SK-N-MC (cell line): ENCODE data around the gene FGD5.

Experiments
- DNase-seq: peaks from one replicate; pipeline ENCODE4 v3.0.0-alpha.2; 2011; ENCODE audit warnings: low read depth, low spot score
- H3K27ac ChIP-seq: fragments of 200-600 bp; sonication (generic); 2 replicates; pipeline ENCODE4 v1.5.1; 2016; ENCODE audit warnings: mixed run types
- H3K36me3 ChIP-seq: fragments of 200-600 bp; sonication (generic); 2 replicates; pipeline ENCODE4 v1.6.1; 2017; ENCODE audit warnings: antibody characterized with exemption, low read length, mixed read lengths; ENCODE audit not compliant: insufficient read depth
- H3K4me3 ChIP-seq: fragments of 200-600 bp; sonication (generic); 2 replicates; pipeline ENCODE4 v1.5.1; 2016
- H3K9ac ChIP-seq: fragments of 200-600 bp; sonication (generic); 2 replicates; pipeline ENCODE4 v1.8.0; 2017; ENCODE audit warnings: mixed run types, mixed read lengths; ENCODE audit not compliant: insufficient read length
- H3K9me3 ChIP-seq: fragments of 200-600 bp; sonication (generic); 2 replicates; pipeline ENCODE4 v1.6.1; 2017; ENCODE audit warnings: low read depth, mild to moderate bottlenecking, antibody characterized with exemption, low read length, moderate library complexity, mixed read lengths
- EZH2 ChIP-seq: fragments of 200-600 bp; sonication (generic); IDR thresholded peaks from one replicate; pipeline ENCODE4 v1.6.1; 2017; ENCODE audit warnings: antibody characterized with exemption
- FOXP2 ChIP-seq: optimal IDR thresholded peaks from 2 replicates; pipeline ENCODE3; 2011; ENCODE audit warnings: mild to moderate bottlenecking, moderate library complexity; ENCODE audit not compliant: insufficient read depth; ENCODE audit errors: extremely low read length, control extremely low read depth
- POLR2AphosphoS5 ChIP-seq: IDR thresholded peaks from 2 replicates; pipeline ENCODE4 v1.6.1; 2012; ENCODE audit warnings: mild to moderate bottlenecking, low read depth, low read length, borderline replicate concordance

The FGD5 gene

DNA sequence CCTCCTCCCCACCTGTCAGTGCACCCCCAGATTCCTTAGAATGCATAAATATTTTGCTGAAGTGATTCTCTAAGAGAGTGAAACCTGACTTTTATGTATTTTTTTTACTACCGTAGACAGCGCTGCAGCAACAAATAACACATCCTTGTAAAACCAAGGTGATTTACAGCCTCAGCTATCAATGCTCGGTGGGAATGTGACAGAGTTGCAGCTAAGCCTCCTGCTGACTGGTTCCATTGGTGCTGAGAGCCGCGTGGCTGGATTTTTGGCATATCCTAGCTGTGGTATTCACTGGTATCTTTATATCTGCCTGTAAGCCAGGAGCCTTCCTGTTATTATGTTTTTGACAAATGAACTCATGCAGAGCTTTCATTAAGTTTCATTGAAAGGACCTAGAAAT, 11.0 kb downstream of the FGD5 start:
- H3K27ac ChIP-seq: no peak overlapping the region
- H3K9ac ChIP-seq: no peak overlapping the region
- no peak for DNase-seq
- no peaks in the 10 kb centered on the region for H3K36me3 ChIP-seq
- no peaks in the 10 kb centered on the region for H3K9me3 ChIP-seq
- no peak overlapping the region for H3K4me3 ChIP-seq
- TF ChIP-seq POLR2AphosphoS5 (no peak), EZH2 (no peak), FOXP2 (no peak)

DNA sequence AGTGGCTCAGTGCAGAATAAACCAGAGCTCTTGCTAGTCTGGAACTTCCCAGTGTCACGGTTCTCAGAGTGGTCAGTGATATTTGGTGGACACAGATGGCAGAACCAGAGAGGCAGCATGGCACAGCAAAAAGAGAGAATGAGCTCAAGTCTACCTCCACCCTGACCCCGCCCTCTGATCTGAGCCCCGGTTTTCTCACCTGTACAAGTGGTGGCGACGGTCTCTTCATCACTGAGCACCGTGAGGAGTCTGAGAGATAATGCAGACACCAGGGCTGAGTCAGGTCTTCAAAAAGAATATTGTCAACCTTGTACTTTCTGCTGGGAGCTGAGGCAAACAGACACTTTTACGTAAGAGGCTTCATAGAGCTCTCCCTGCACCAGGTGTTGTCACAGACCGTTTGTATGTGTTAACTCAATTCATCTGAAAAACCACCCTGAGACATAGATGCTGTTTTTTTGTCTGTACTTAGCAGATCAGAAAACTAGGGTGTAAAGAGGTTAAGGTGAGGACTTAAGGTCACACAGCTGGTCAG, 13.2 kb downstream of the FGD5 start:
- H3K36me3 ChIP-seq: no peaks in the 10 kb centered on the region
- TF ChIP-seq POLR2AphosphoS5 (no peak), EZH2 (no peak), FOXP2 (no peak)
- DNase-seq: no peak
- no peak overlapping the region for H3K9ac ChIP-seq
- no peaks in the 10 kb centered on the region for H3K9me3 ChIP-seq
- no peak overlapping the region for H3K4me3 ChIP-seq
- H3K27ac ChIP-seq: no peak overlapping the region

DNA sequence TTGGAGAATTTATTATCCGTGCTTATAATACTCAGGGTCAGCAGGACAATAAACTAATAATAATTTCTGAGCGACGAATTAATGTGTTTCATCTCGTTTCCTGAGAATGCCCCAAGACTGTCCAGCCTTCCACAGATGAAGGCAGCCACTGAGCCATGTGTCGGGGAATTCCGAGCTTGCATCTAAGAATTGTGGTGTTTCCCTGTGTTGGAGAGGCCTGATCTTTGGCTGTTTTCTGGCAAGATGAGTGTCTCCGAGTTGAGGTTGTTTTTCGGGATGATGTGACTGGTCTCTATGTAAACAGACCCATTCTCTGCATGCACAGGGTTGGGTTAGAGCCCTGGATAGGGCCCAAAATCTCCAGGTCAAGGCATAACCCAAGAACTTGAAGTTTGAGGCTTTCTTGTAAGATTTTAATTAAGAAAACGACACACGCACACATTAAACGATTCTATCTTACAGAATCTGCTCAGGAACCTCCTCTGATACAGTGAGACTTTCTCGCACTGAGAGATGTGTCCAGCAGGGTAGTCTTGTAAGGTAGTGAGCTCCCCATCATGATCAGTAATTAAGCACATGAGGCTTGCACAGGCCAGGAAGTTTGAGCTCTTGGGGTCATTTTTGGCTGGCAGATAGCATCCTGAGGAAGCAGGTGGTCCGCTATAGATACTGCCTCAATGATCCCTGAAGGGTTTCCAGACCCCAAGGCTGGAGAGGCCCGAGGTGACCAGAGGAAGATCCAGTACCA, 14.4 kb downstream of the FGD5 start:
- no peaks in the 10 kb centered on the region for H3K9me3 ChIP-seq
- H3K4me3 ChIP-seq: no peak overlapping the region
- H3K36me3 ChIP-seq: no peaks in the 10 kb centered on the region
- TF ChIP-seq POLR2AphosphoS5 (no peak), EZH2 (no peak)
- H3K9ac ChIP-seq: no peak overlapping the region
- no peak overlapping the region for H3K27ac ChIP-seq
- no peak for DNase-seq

DNA sequence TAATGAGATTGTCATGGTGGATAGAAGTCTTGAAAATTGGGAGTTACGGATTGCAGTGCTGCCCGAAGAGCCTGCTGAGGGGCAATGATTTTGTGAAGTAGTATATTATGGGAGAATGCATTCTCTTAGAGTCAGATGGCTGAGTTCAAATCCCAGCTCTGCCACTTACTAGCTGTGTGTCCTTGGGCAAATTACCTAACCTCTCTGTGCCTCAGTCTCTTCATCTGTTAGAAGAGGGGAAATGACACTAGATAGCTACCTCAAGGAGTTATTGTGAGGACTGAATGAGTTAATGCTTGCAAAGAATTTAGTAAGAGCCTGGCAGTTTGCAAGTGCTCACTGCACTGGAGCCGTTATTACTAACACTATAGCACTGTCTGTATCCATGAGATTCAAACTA, 15.4 kb downstream of the FGD5 start:
- no peaks in the 10 kb centered on the region for H3K9me3 ChIP-seq
- no peaks in the 10 kb centered on the region for H3K36me3 ChIP-seq
- DNase-seq: no peak
- TF ChIP-seq EZH2: no peak
- H3K4me3 ChIP-seq: no peak overlapping the region
- no peak overlapping the region for H3K9ac ChIP-seq
- no peak overlapping the region for H3K27ac ChIP-seq

DNA sequence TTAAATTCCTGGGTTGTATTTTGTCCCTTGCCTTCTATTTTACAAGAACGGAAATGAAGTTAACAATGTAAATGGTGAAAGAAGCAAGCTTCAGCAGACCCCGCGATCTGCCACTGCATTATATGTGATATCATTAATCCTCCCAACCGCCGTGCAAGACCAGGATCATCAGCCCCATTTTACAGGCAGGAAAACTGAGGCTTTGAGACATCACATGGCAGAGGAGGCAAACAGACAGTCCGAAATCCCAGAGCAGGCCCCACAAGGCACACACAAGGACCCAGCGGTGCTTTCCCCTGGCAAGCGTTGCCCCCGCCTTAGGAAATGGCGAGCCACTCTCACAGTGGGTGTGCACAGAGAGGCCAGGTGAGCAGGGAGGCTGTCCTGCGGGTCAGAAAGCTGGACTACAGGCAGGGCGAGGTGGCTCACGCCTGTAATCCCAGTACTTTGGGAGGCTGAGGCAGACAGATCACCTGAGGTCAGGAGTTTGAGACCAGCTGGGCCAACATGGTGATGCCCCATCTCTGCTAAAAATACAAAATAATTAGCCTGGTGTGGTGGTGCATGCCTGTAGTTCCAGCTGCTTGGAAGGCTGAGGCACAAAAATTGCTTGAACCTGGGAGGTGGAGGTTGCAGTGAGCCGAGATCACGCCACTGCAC, 16.2 kb downstream of the FGD5 start:
- no peak overlapping the region for H3K9ac ChIP-seq
- TF ChIP-seq POLR2AphosphoS5 (no peak), EZH2 (no peak), FOXP2 (no peak)
- no peak overlapping the region for H3K4me3 ChIP-seq
- no peak overlapping the region for H3K27ac ChIP-seq
- no peaks in the 10 kb centered on the region for H3K9me3 ChIP-seq
- no peak for DNase-seq
- no peaks in the 10 kb centered on the region for H3K36me3 ChIP-seq

DNA sequence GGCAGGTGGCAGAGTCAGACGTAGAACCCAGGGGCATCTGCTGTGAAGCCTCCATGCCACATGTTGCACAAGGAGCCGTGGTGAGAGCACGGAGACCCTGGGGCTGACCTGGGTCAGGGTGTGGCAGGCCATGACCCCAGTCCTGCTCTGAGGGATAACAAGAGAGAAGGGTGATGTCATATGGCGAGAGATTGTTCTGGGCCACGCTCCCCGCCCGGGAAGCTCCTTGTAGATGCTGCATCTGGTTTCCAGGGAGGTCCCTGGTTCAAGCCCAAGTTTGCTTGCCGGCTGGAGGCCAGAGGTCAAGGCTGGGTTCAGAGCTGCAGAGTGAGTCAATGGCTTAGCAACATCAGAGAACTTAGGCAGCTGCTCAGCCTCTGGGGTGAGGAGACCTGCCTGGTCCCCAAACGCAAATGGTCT, 17.3 kb downstream of the FGD5 start:
- no peak for TF ChIP-seq EZH2
- TF ChIP-seq FOXP2: no peak
- no peak for TF ChIP-seq POLR2AphosphoS5
- Histone ChIP-seq H3K9ac (no peak overlapping the region), H3K27ac (no peak overlapping the region), H3K4me3 (no peak overlapping the region), H3K36me3 (no peaks in the 10 kb centered on the region), H3K9me3 (no peaks in the 10 kb centered on the region)
- DNase-seq: no peak

DNA sequence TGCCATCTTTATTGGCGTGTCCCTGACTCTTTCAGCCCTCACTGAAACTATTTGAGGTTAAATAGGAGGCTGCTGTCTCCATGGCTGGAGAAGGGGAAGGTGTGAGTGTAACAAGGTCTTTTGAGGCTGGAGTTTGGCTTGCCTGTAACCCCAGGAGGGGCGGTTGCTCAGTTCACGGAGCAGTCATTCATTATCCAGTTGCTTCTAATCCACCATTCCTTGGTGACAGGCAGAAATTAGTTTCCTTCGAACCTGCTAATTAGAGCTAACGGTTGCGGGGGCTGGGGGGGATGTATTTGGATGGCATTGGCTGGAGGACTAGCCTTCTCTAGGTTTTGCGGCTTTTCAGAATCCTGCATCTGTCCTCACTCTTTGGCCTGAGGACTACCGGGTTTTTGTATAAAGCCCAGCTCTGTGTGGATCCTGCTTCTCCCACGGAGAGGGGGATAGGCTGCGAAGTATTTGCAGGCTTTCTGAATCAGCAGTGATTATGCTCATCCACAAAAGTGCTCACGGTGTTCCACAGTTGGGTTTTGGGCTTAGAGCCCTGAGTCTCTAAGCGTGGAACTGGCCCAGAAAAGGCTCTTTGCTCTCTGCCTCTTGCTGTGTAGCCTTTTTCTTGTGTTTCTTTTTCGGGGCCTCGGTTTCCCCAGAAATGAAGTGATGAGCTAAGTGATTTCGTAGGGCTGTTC, 18.6 kb downstream of the FGD5 start:
- no peak overlapping the region for H3K4me3 ChIP-seq
- H3K36me3 ChIP-seq: no peaks in the 10 kb centered on the region
- no peaks in the 10 kb centered on the region for H3K9me3 ChIP-seq
- H3K27ac ChIP-seq: no peak overlapping the region
- H3K9ac ChIP-seq: no peak overlapping the region
- no peak for DNase-seq
- no peak for TF ChIP-seq EZH2
- no peak for TF ChIP-seq FOXP2
- TF ChIP-seq POLR2AphosphoS5: no peak

DNA sequence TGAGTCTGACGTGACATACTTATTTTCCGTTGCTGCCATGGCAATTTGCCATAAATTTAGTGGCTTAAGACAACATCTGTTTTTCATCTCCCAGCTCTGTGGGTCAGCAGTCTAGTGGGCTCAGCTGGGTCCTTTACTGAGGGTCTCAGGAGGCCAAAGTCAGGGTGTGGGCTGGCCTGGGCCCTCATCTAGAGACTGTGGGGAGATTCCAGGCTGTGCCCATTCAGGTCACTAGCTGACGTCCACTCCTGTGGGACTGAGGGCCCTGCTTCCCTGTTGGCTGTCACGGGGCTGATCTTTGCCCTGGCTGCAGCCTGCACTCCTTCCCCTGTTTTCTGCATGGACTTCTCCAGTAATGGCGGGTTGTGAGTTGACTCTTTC, 19.1 kb downstream of the FGD5 start:
- H3K36me3 ChIP-seq: no peaks in the 10 kb centered on the region
- no peaks in the 10 kb centered on the region for H3K9me3 ChIP-seq
- no peak overlapping the region for H3K27ac ChIP-seq
- no peak for DNase-seq
- no peak overlapping the region for H3K9ac ChIP-seq
- no peak overlapping the region for H3K4me3 ChIP-seq
- no peak for TF ChIP-seq EZH2
- no peak for TF ChIP-seq POLR2AphosphoS5
- TF ChIP-seq FOXP2: no peak

DNA sequence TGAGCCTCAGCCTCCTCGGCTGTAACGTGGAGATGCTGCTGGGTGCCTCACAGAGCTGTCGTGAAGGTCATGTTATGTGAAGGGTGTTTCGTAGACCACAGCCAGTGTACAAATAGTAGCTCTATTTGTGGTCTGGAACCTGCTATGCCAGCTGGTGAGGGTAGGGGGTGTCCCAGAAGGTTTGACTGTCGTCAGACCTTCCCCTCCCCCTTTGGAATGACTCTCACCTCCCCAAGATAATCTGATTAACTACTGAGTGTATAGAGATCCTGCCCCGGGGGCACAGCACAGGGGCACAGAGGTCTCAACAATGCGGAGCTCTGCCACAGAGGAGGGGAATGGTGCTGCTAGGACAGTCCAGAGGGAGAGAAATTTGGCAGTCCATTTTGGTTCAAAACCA, 20.5 kb downstream of the FGD5 start:
- Histone ChIP-seq H3K36me3 (no peaks in the 10 kb centered on the region), H3K4me3 (no peak overlapping the region), H3K27ac (no peak overlapping the region), H3K9me3 (no peaks in the 10 kb centered on the region), H3K9ac (no peak overlapping the region)
- TF ChIP-seq EZH2: no peak
- no peak for TF ChIP-seq FOXP2
- no peak for TF ChIP-seq POLR2AphosphoS5
- no peak for DNase-seq
